ENCODE data around the gene PXDN.

- TF ChIP-seq CTCF (IDR thresholded peaks at IDR 0.05; ENCODE audit: low read depth, low read length, poor library complexity, severe bottlenecking) (no peak), EZH2phosphoT487 (IDR thresholded peaks at IDR 0.05; ENCODE audit: borderline replicate concordance, low read length) (no peak)
These were observed 80.2 kb downstream of the PXDN start for GRCh38 chr2:1664076-1664605.

Data from DOHH2 (cell line).